Parathyroid adenoma (tissue), 2 donors: ENCODE measurements around the gene KLF13.

ENCODE experiments used
- H2AFZ ChIP-seq: fragments of 300-600 bp; sonication (generic); one replicate; pipeline ENCODE4 v1.7.0; 2017; ENCODE audit warnings: antibody characterized with exemption, mild to moderate bottlenecking
- H3K27ac ChIP-seq: fragments of 300-600 bp; sonication (generic); one replicate; pipeline ENCODE4 v1.7.0; 2017
- H3K27me3 ChIP-seq: fragments of 300-600 bp; sonication (generic); one replicate; pipeline ENCODE4 v1.7.0; 2017; ENCODE audit warnings: low read length; ENCODE audit not compliant: control insufficient read depth, insufficient read depth
- H3K36me3 ChIP-seq: fragments of 300-600 bp; sonication (generic); one replicate; pipeline ENCODE4 v1.7.0; 2017; ENCODE audit warnings: low read length; ENCODE audit not compliant: control insufficient read depth, insufficient read depth
- H3K4me1 ChIP-seq: fragments of 300-600 bp; sonication (generic); one replicate; pipeline ENCODE4 v1.7.0; 2017; ENCODE audit warnings: control low read depth
- H3K4me2 ChIP-seq: fragments of 300-600 bp; sonication (generic); one replicate; pipeline ENCODE4 v1.7.0; 2017; ENCODE audit warnings: low read length
- H3K4me3 ChIP-seq: fragments of 300-600 bp; sonication (generic); one replicate; pipeline ENCODE4 v1.7.0; 2017; ENCODE audit warnings: low read depth, low read length
- H3K79me2 ChIP-seq: fragments of 300-600 bp; sonication (generic); one replicate; pipeline ENCODE4 v1.7.0; 2017; ENCODE audit warnings: control low read depth
- H3K9ac ChIP-seq: fragments of 300-600 bp; sonication (generic); one replicate; pipeline ENCODE4 v1.7.0; 2017; ENCODE audit warnings: mild to moderate bottlenecking
- H3K9me3 ChIP-seq: fragments of 300-600 bp; sonication (generic); one replicate; pipeline ENCODE4 v1.7.0; 2017; ENCODE audit warnings: low read length; ENCODE audit not compliant: control insufficient read depth
- TF ChIP-seq, protein P1 (sequence below): fragments of 300-600 bp; sonication (generic); IDR thresholded peaks from one replicate; pipeline ENCODE4 v1.7.0; 2017; ENCODE audit warnings: antibody characterized with exemption, mild to moderate bottlenecking
- donor health status: primary hyperparathyroidism.

Gene KLF13

GRCh38 chr15:31344823-31345605 is 18.4 kb downstream of the KLF13 start:
- no peak overlapping the region for H3K27ac ChIP-seq
- peaks cover 85% of the 10 kb centered on the region for H3K79me2 ChIP-seq
- H3K4me3 ChIP-seq: no peak overlapping the region
- no peak overlapping the region for H3K9ac ChIP-seq
- TF ChIP-seq, protein P1, sequence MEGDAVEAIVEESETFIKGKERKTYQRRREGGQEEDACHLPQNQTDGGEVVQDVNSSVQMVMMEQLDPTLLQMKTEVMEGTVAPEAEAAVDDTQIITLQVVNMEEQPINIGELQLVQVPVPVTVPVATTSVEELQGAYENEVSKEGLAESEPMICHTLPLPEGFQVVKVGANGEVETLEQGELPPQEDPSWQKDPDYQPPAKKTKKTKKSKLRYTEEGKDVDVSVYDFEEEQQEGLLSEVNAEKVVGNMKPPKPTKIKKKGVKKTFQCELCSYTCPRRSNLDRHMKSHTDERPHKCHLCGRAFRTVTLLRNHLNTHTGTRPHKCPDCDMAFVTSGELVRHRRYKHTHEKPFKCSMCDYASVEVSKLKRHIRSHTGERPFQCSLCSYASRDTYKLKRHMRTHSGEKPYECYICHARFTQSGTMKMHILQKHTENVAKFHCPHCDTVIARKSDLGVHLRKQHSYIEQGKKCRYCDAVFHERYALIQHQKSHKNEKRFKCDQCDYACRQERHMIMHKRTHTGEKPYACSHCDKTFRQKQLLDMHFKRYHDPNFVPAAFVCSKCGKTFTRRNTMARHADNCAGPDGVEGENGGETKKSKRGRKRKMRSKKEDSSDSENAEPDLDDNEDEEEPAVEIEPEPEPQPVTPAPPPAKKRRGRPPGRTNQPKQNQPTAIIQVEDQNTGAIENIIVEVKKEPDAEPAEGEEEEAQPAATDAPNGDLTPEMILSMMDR: no peak
- H3K4me2 ChIP-seq: no peak overlapping the region
- H3K9me3 ChIP-seq: no peaks in the 10 kb centered on the region
- peaks cover 15% of the 10 kb centered on the region for H3K4me1 ChIP-seq
- H3K36me3 ChIP-seq: no peaks in the 10 kb centered on the region
- no peaks in the 10 kb centered on the region for H3K27me3 ChIP-seq
- no peak overlapping the region for H2AFZ ChIP-seq

GRCh38 chr15:31345606-31346366 is 19.2 kb downstream of the KLF13 start:
- Histone ChIP-seq H3K27ac (no peak overlapping the region), H3K36me3 (no peaks in the 10 kb centered on the region), H2AFZ (no peak overlapping the region), H3K4me2 (no peak overlapping the region), H3K4me3 (no peak overlapping the region), H3K79me2 (peaks cover 86% of the 10 kb centered on the region), H3K9me3 (no peaks in the 10 kb centered on the region), H3K4me1 (peaks cover 13% of the 10 kb centered on the region), H3K27me3 (no peaks in the 10 kb centered on the region), H3K9ac (no peak overlapping the region)
- TF ChIP-seq, protein P1: no peak

DNA sequence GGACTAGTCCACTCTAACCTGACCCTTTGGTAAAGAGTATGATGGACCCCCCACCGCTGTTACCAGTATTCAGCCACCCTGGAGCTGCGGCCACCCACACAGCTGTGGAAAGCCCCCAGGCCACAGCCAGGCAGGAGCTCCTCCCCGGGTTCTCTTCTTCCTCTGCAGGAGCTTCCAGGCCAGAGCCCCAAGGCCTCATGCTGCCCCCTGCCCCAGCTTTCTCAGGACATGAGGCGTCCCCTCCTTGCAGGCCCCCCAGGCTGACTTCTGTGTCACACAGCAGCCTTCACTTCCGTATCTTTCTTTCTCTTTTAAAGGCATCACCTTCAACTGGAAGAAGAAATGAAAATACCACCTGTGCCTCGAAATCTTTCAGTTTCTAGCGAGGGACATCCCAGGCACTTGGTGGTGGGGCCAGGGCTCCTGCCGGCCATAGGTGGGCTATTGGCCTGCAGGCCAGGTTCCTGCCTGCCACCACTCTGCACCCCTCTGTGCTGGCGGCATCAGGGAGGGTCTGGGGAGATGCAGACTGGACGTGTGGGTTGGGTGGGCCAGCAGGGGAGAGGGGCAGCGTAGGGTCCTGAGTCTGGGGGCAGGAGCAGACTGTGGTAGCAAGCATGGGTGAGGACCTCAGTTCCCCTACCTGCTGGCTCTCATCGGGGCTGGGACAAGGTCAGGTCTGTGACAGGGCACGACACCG is 19.9 kb downstream of the KLF13 start:
- Histone ChIP-seq H3K9ac (no peak overlapping the region), H2AFZ (no peak overlapping the region), H3K4me3 (no peak overlapping the region), H3K9me3 (no peaks in the 10 kb centered on the region), H3K79me2 (peaks cover 83% of the 10 kb centered on the region), H3K27ac (no peak overlapping the region), H3K27me3 (no peaks in the 10 kb centered on the region), H3K36me3 (no peaks in the 10 kb centered on the region), H3K4me2 (no peak overlapping the region), H3K4me1 (peaks cover 13% of the 10 kb centered on the region)
- TF ChIP-seq, protein P1: no peak

GRCh38 chr15:31347067-31347975 is 20.7 kb downstream of the KLF13 start:
- Histone ChIP-seq H3K36me3 (no peaks in the 10 kb centered on the region), H3K4me1 (peaks cover 20% of the 10 kb centered on the region), H3K9me3 (no peaks in the 10 kb centered on the region), H3K27me3 (no peaks in the 10 kb centered on the region), H2AFZ (no peak overlapping the region), H3K79me2 (peaks cover 77% of the 10 kb centered on the region), H3K4me3 (no peak overlapping the region), H3K27ac (no peak overlapping the region), H3K4me2 (no peak overlapping the region), H3K9ac (no peak overlapping the region)
- TF ChIP-seq, protein P1: no peak
